OCI-LY3 (cell line): Measurements from ENCODE around the gene FANK1.
A peak's percentile ranks its signal among the peaks of the same experiment; 100 is the strongest.
"Not testable (repeated sequence)": the region's sequence is repeated elsewhere in the genome, so short reads cannot be mapped to it uniquely, and the experiment has no call there.

Experiments used
- H2AFZ ChIP-seq: fragments of 200-600, 300-600 bp; shearing (Covaris generic); 2 replicates; pipeline ENCODE4 v1.6.0; 2014; ENCODE audit warnings: antibody characterized with exemption, low read depth, low read length
- H3K27ac ChIP-seq: fragments of 200-600, 300-600 bp; sonication (generic); 2 replicates; pipeline ENCODE4 v1.5.1; 2014; ENCODE audit warnings: mild to moderate bottlenecking, low read length, moderate library complexity, mixed read lengths
- H3K27me3 ChIP-seq: fragments of 200-600, 300-600 bp; sonication (generic); 2 replicates; pipeline ENCODE4 v1.6.1; 2014; ENCODE audit warnings: low read depth, low read length, mixed read lengths
- H3K36me3 ChIP-seq: fragments of 200-600, 300-600 bp; sonication (generic); replicated peaks from 2 replicates; pipeline ENCODE3; 2014; ENCODE audit warnings: low read depth, low read length, mixed read lengths
- H3K4me1 ChIP-seq: fragments of 300-600, 200-600 bp; sonication (generic); 2 replicates; pipeline ENCODE4 v1.6.1; 2014; ENCODE audit warnings: low read length, mixed read lengths
- H3K4me2 ChIP-seq: fragments of 200-600, 300-600 bp; sonication (generic); 2 replicates; pipeline ENCODE4 v1.6.1; 2014; ENCODE audit warnings: low read length, mixed read lengths
- H3K4me3 ChIP-seq: fragments of 300-600, 200-600 bp; sonication (generic); 2 replicates; pipeline ENCODE4 v1.5.1; 2014; ENCODE audit warnings: antibody characterized with exemption, mild to moderate bottlenecking, low read length, moderate library complexity
- H3K79me2 ChIP-seq: fragments of 300-600, 200-600 bp; shearing (Covaris generic); 2 replicates; pipeline ENCODE4 v1.6.1; 2014; ENCODE audit warnings: mild to moderate bottlenecking, low read length, mixed read lengths
- H3K9ac ChIP-seq: fragments of 300-600, 200-600 bp; shearing (Covaris generic); 2 replicates; pipeline ENCODE4 v1.6.0; 2014; ENCODE audit warnings: mild to moderate bottlenecking, low read length, moderate library complexity
- H3K9me3 ChIP-seq: fragments of 200-600, 300-600 bp; shearing (Covaris generic); 2 replicates; pipeline ENCODE4 v1.6.1; 2014; ENCODE audit warnings: low read length, mixed read lengths; ENCODE audit not compliant: insufficient read depth
- H4K20me1 ChIP-seq: fragments of 200-600, 300-600 bp; sonication (generic); 2 replicates; pipeline ENCODE4 v1.6.1; 2016; ENCODE audit warnings: low read length, mixed read lengths; ENCODE audit not compliant: insufficient read depth
- CTCF ChIP-seq: fragments of 200-600, 300-600 bp; sonication (generic); IDR thresholded peaks from 2 replicates; pipeline ENCODE4 v1.5.1; 2014; ENCODE audit warnings: antibody characterized with exemption, low read length, low read depth
- EZH2phosphoT487 ChIP-seq: fragments of 200-600 bp; shearing (Covaris generic); IDR thresholded peaks from 2 replicates; pipeline ENCODE4 v1.6.1; 2018; ENCODE audit warnings: antibody characterized with exemption, mixed run types, low read depth

Gene FANK1

GRCh38 chr10:126042906-126043305, 146.5 kb downstream of the FANK1 start:
- TF ChIP-seq EZH2phosphoT487 = no peak
- no peak for TF ChIP-seq CTCF
- Histone ChIP-seq H3K4me1 (peaks cover 57% of the 10 kb centered on the region), H3K9ac (peak overlapping the region; percentile 95), H3K9me3 (no peaks in the 10 kb centered on the region), H2AFZ (peak overlapping the region; percentile 8; the same call in 1 of the 2 replicates), H3K4me2 (peak overlapping the region; percentile 77), H3K4me3 (peak overlapping the region; percentile 70), H3K36me3 (peaks cover 7% of the 10 kb centered on the region), H4K20me1 (no peaks in the 10 kb centered on the region), H3K27me3 (no peaks in the 10 kb centered on the region), H3K27ac (peak overlapping the region; percentile 100), H3K79me2 (no peaks in the 10 kb centered on the region)

- Histone ChIP-seq H3K36me3 (peaks cover 7% of the 10 kb centered on the region), H3K4me1 (peaks cover 52% of the 10 kb centered on the region), H3K79me2 (no peaks in the 10 kb centered on the region), H2AFZ (peak overlapping the region; percentile 8; the same call in 1 of the 2 replicates), H3K9me3 (no peaks in the 10 kb centered on the region), H3K4me3 (peak overlapping the region; percentile 70; the same call in 1 of the 2 replicates), H3K9ac (peak overlapping the region; percentile 95; the same call in 1 of the 2 replicates), H3K4me2 (peak overlapping the region; percentile 77), H4K20me1 (no peaks in the 10 kb centered on the region), H3K27me3 (no peaks in the 10 kb centered on the region), H3K27ac (peak overlapping the region; percentile 100)
- TF ChIP-seq CTCF (no peak), EZH2phosphoT487 (no peak)
Observed at GRCh38 chr10:126043389-126043788, 147.0 kb downstream of the FANK1 start.

- no peak overlapping the region for H3K4me3 ChIP-seq
- H3K4me1 ChIP-seq = peaks cover 28% of the 10 kb centered on the region
- no peaks in the 10 kb centered on the region for H3K27me3 ChIP-seq
- no peak for TF ChIP-seq EZH2phosphoT487
- no peak for TF ChIP-seq CTCF
- no peaks in the 10 kb centered on the region for H3K9me3 ChIP-seq
- H3K9ac ChIP-seq = no peak overlapping the region
- no peak overlapping the region for H2AFZ ChIP-seq
- no peaks in the 10 kb centered on the region for H4K20me1 ChIP-seq
- H3K27ac ChIP-seq = no peak overlapping the region
- H3K79me2 ChIP-seq = no peaks in the 10 kb centered on the region
- H3K36me3 ChIP-seq = no peaks in the 10 kb centered on the region
- no peak overlapping the region for H3K4me2 ChIP-seq
Observed at GRCh38 chr10:126045861-126046260, 149.5 kb downstream of the FANK1 start.

GRCh38 chr10:126046831-126047230, 150.5 kb downstream of the FANK1 start:
- Histone ChIP-seq H3K4me3 (no peak overlapping the region), H4K20me1 (no peaks in the 10 kb centered on the region), H3K4me2 (no peak overlapping the region), H3K79me2 (no peaks in the 10 kb centered on the region), H3K9me3 (no peaks in the 10 kb centered on the region), H2AFZ (no peak overlapping the region), H3K4me1 (peaks cover 20% of the 10 kb centered on the region), H3K27me3 (no peaks in the 10 kb centered on the region), H3K9ac (no peak overlapping the region), H3K36me3 (no peaks in the 10 kb centered on the region), H3K27ac (no peak overlapping the region)
- TF ChIP-seq EZH2phosphoT487 = no peak

- H3K36me3 ChIP-seq, H4K20me1 ChIP-seq, H3K27ac ChIP-seq, H3K4me3 ChIP-seq, H3K9ac ChIP-seq, H3K27me3 ChIP-seq, H2AFZ ChIP-seq, H3K4me2 ChIP-seq, H3K79me2 ChIP-seq, H3K9me3 ChIP-seq: not testable (repeated sequence)
- peaks cover 11% of the 10 kb centered on the region for H3K4me1 ChIP-seq
Observed at GRCh38 chr10:126047749-126048148, 151.4 kb downstream of the FANK1 start.
